Stimulated activated CD8-positive, alpha-beta memory T cell treated with anti-CD3 and anti-CD28 coated beads, Interleukin-7, amount 100 ng/mL, for 1 hour (primary cell): ENCODE data around the gene KCNB1.

Source experiments
- DNase-seq, 2 donors: peaks; one replicate each; pipeline ENCODE4 v3.0.0-alpha.2; 2020; ENCODE audit warnings: low read depth in 2 of 2

Gene KCNB1

GRCh38 chr20:49351775-49352174 lies 130.7 kb downstream of the KCNB1 start:
- DNase-seq: no peak

- no peak for DNase-seq
These were observed 132.7 kb downstream of the KCNB1 start for GRCh38 chr20:49349694-49350252.

GRCh38 chr20:49349078-49349477 lies 133.4 kb downstream of the KCNB1 start:
- DNase-seq: no peak

- DNase-seq: no peak
These were observed 133.9 kb downstream of the KCNB1 start for GRCh38 chr20:49348563-49348962.

GRCh38 chr20:49347156-49347555 lies 135.3 kb downstream of the KCNB1 start:
- no peak for DNase-seq

GRCh38 chr20:49346682-49347081 lies 135.8 kb downstream of the KCNB1 start:
- DNase-seq: no peak

- DNase-seq: no peak
These were observed 136.9 kb downstream of the KCNB1 start for GRCh38 chr20:49345524-49345923.

- DNase-seq: no peak
These were observed 137.5 kb downstream of the KCNB1 start for GRCh38 chr20:49344975-49345374.

- DNase-seq: no peak
These were observed 138.3 kb downstream of the KCNB1 start for GRCh38 chr20:49344140-49344539.

- no peak for DNase-seq
These were observed 139.2 kb downstream of the KCNB1 start for GRCh38 chr20:49343246-49343645.

GRCh38 chr20:49340161-49340966 lies 142.1 kb downstream of the KCNB1 start:
- no peak for DNase-seq

GRCh38 chr20:49339123-49339522 lies 143.3 kb downstream of the KCNB1 start:
- no peak for DNase-seq

- DNase-seq: no peak
These were observed 144.4 kb downstream of the KCNB1 start for GRCh38 chr20:49338061-49338460.

- no peak for DNase-seq
These were observed 145.1 kb downstream of the KCNB1 start for GRCh38 chr20:49337357-49337756.

GRCh38 chr20:49336786-49337185 lies 145.7 kb downstream of the KCNB1 start:
- no peak for DNase-seq

GRCh38 chr20:49335476-49335875 lies 147.0 kb downstream of the KCNB1 start:
- DNase-seq: no peak

GRCh38 chr20:49330701-49331615 lies 151.5 kb downstream of the KCNB1 start:
- DNase-seq: no peak

GRCh38 chr20:49328790-49329189 lies 153.7 kb downstream of the KCNB1 start:
- DNase-seq: no peak

GRCh38 chr20:49326026-49326425 lies 156.4 kb downstream of the KCNB1 start:
- DNase-seq: no peak

- no peak for DNase-seq
These were observed 158.2 kb downstream of the KCNB1 start for GRCh38 chr20:49324306-49324705.

GRCh38 chr20:49323622-49324238 lies 158.7 kb downstream of the KCNB1 start:
- DNase-seq: no peak

- DNase-seq: no peak
These were observed 162.0 kb downstream of the KCNB1 start for GRCh38 chr20:49320460-49320859.
